ENCODE results near the gene SPSB4.

Gene SPSB4

GRCh38 chr3:141083836-141084649 lies 32.9 kb downstream of the SPSB4 start:
- H3K4me3 ChIP-seq (ENCODE audit: low read length in 2 of 2) = no peak overlapping the region
- H3K36me3 ChIP-seq (ENCODE audit: control insufficient read depth in 2 of 2, insufficient read depth in 2 of 2, low read length in 2 of 2) = no peaks in the 10 kb centered on the region
- no peaks in the 10 kb centered on the region for H3K27me3 ChIP-seq (ENCODE audit: control insufficient read depth in 2 of 2, insufficient read depth in 2 of 2, low read length in 2 of 2)
- H3K4me1 ChIP-seq (ENCODE audit: control insufficient read depth in 2 of 2, insufficient read depth in 2 of 2, low read length in 2 of 2) = no peaks in the 10 kb centered on the region
- H3K9me3 ChIP-seq (ENCODE audit: control insufficient read depth in 2 of 2, low read length in 2 of 2) = no peaks in the 10 kb centered on the region
- H3K9ac ChIP-seq (ENCODE audit: low read depth in 1 of 2, low read length in 2 of 2) = no peak overlapping the region
- H3K27ac ChIP-seq (ENCODE audit: low read depth in 2 of 2, low read length in 2 of 2) = no peak overlapping the region

- H3K36me3 ChIP-seq (ENCODE audit: control insufficient read depth in 2 of 2, insufficient read depth in 2 of 2, low read length in 2 of 2) = no peaks in the 10 kb centered on the region
- H3K9ac ChIP-seq (ENCODE audit: low read depth in 1 of 2, low read length in 2 of 2) = no peak overlapping the region
- no peak overlapping the region for H3K4me3 ChIP-seq (ENCODE audit: low read length in 2 of 2)
- no peaks in the 10 kb centered on the region for H3K4me1 ChIP-seq (ENCODE audit: control insufficient read depth in 2 of 2, insufficient read depth in 2 of 2, low read length in 2 of 2)
- no peak overlapping the region for H3K27ac ChIP-seq (ENCODE audit: low read depth in 2 of 2, low read length in 2 of 2)
- H3K27me3 ChIP-seq (ENCODE audit: control insufficient read depth in 2 of 2, insufficient read depth in 2 of 2, low read length in 2 of 2) = no peaks in the 10 kb centered on the region
- no peaks in the 10 kb centered on the region for H3K9me3 ChIP-seq (ENCODE audit: control insufficient read depth in 2 of 2, low read length in 2 of 2)
These were observed 34.4 kb downstream of the SPSB4 start for GRCh38 chr3:141085343-141086070.

DNA sequence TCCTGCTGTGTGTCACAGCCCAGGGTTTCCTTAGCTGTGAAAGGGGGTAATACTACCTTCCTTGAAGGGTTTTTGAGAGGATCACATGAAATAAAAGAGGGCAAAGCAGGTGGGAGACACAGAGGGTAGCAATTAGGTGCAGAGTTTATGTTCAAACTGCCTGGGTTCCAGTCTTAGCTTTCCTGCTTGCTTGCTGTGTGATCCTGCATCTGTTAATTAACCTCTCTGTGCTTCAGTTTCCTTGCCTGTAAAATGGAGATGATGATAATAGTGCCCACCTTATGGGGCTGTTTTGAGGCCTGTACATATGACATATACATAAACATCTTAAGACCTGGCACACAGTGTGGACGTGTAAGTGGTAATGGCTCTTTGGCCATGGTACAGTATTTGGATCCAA lies 35.0 kb downstream of the SPSB4 start:
- H3K9ac ChIP-seq (ENCODE audit: low read depth in 1 of 2, low read length in 2 of 2) = no peak overlapping the region
- H3K4me1 ChIP-seq (ENCODE audit: control insufficient read depth in 2 of 2, insufficient read depth in 2 of 2, low read length in 2 of 2) = no peaks in the 10 kb centered on the region
- H3K4me3 ChIP-seq (ENCODE audit: low read length in 2 of 2) = no peak overlapping the region
- no peaks in the 10 kb centered on the region for H3K36me3 ChIP-seq (ENCODE audit: control insufficient read depth in 2 of 2, insufficient read depth in 2 of 2, low read length in 2 of 2)
- no peaks in the 10 kb centered on the region for H3K27me3 ChIP-seq (ENCODE audit: control insufficient read depth in 2 of 2, insufficient read depth in 2 of 2, low read length in 2 of 2)
- H3K9me3 ChIP-seq (ENCODE audit: control insufficient read depth in 2 of 2, low read length in 2 of 2) = no peaks in the 10 kb centered on the region
- H3K27ac ChIP-seq (ENCODE audit: low read depth in 2 of 2, low read length in 2 of 2) = no peak overlapping the region

- H3K4me3 ChIP-seq (ENCODE audit: low read length in 2 of 2) = no peak overlapping the region
- H3K9me3 ChIP-seq (ENCODE audit: control insufficient read depth in 2 of 2, low read length in 2 of 2) = no peaks in the 10 kb centered on the region
- no peaks in the 10 kb centered on the region for H3K36me3 ChIP-seq (ENCODE audit: control insufficient read depth in 2 of 2, insufficient read depth in 2 of 2, low read length in 2 of 2)
- H3K27me3 ChIP-seq (ENCODE audit: control insufficient read depth in 2 of 2, insufficient read depth in 2 of 2, low read length in 2 of 2) = no peaks in the 10 kb centered on the region
- no peaks in the 10 kb centered on the region for H3K4me1 ChIP-seq (ENCODE audit: control insufficient read depth in 2 of 2, insufficient read depth in 2 of 2, low read length in 2 of 2)
- H3K27ac ChIP-seq (ENCODE audit: low read depth in 2 of 2, low read length in 2 of 2) = no peak overlapping the region
- H3K9ac ChIP-seq (ENCODE audit: low read depth in 1 of 2, low read length in 2 of 2) = no peak overlapping the region
These were observed 36.1 kb downstream of the SPSB4 start for GRCh38 chr3:141087076-141087777.

GRCh38 chr3:141087778-141088130 lies 36.6 kb downstream of the SPSB4 start:
- Histone ChIP-seq H3K36me3 (ENCODE audit: control insufficient read depth in 2 of 2, insufficient read depth in 2 of 2, low read length in 2 of 2) (no peaks in the 10 kb centered on the region), H3K27me3 (ENCODE audit: control insufficient read depth in 2 of 2, insufficient read depth in 2 of 2, low read length in 2 of 2) (no peaks in the 10 kb centered on the region), H3K4me1 (ENCODE audit: control insufficient read depth in 2 of 2, insufficient read depth in 2 of 2, low read length in 2 of 2) (no peaks in the 10 kb centered on the region), H3K4me3 (ENCODE audit: low read length in 2 of 2) (no peak overlapping the region), H3K27ac (ENCODE audit: low read depth in 2 of 2, low read length in 2 of 2) (no peak overlapping the region), H3K9me3 (ENCODE audit: control insufficient read depth in 2 of 2, low read length in 2 of 2) (no peaks in the 10 kb centered on the region), H3K9ac (ENCODE audit: low read depth in 1 of 2, low read length in 2 of 2) (no peak overlapping the region)

GRCh38 chr3:141089339-141090152 lies 38.4 kb downstream of the SPSB4 start:
- Histone ChIP-seq H3K4me1 (ENCODE audit: control insufficient read depth in 2 of 2, insufficient read depth in 2 of 2, low read length in 2 of 2) (no peaks in the 10 kb centered on the region), H3K9ac (ENCODE audit: low read depth in 1 of 2, low read length in 2 of 2) (no peak overlapping the region), H3K4me3 (ENCODE audit: low read length in 2 of 2) (no peak overlapping the region), H3K9me3 (ENCODE audit: control insufficient read depth in 2 of 2, low read length in 2 of 2) (no peaks in the 10 kb centered on the region), H3K27ac (ENCODE audit: low read depth in 2 of 2, low read length in 2 of 2) (no peak overlapping the region), H3K36me3 (ENCODE audit: control insufficient read depth in 2 of 2, insufficient read depth in 2 of 2, low read length in 2 of 2) (no peaks in the 10 kb centered on the region), H3K27me3 (ENCODE audit: control insufficient read depth in 2 of 2, insufficient read depth in 2 of 2, low read length in 2 of 2) (peaks cover 0 to 2% of the 10 kb centered on the region in 2 donors)

DNA sequence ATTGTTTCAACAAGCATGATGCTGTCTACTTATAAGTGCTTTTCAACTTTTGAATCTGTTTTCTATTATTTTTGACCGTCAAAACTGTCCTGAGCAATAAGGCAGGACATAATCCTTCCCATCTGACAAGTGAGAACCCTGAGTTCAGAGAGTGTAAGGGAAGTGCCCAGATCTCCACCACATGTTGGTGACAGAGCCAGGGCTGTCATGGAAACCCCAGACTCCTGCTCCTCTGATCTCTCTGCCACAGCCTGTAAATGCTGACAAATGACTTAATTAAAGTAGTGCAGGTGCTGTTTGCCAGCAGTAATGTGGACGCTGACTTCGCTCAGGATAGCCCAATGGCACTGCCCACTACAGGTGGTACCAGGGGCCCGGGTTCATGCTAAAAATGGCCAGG lies 40.3 kb downstream of the SPSB4 start:
- Histone ChIP-seq H3K27me3 (ENCODE audit: control insufficient read depth in 2 of 2, insufficient read depth in 2 of 2, low read length in 2 of 2) (peaks cover 0 to 2% of the 10 kb centered on the region in 2 donors), H3K4me3 (ENCODE audit: low read length in 2 of 2) (no peak overlapping the region), H3K36me3 (ENCODE audit: control insufficient read depth in 2 of 2, insufficient read depth in 2 of 2, low read length in 2 of 2) (no peaks in the 10 kb centered on the region), H3K27ac (ENCODE audit: low read depth in 2 of 2, low read length in 2 of 2) (no peak overlapping the region), H3K9me3 (ENCODE audit: control insufficient read depth in 2 of 2, low read length in 2 of 2) (no peaks in the 10 kb centered on the region), H3K4me1 (ENCODE audit: control insufficient read depth in 2 of 2, insufficient read depth in 2 of 2, low read length in 2 of 2) (peaks cover 3 to 6% of the 10 kb centered on the region in 2 donors), H3K9ac (ENCODE audit: low read depth in 1 of 2, low read length in 2 of 2) (no peak overlapping the region)

DNA sequence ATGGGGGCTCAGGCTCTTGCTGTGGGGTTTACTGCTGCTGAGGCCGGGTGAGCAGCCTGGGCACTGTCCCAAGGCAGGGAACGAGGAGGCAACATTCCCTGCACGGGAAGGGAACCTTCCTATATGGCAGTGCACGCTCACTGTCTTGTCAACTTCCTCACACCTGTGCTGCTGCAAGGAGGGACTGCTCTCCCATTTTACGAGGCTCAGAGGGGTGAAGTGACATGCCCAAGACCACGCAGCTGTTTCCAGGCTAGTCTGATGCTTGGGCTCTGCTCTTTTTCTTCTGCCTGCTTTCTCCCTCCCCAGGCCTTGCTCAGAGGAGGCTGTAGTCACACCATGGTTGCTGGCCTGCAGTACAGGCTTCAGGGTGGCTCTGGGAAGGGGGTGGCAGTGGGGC lies 41.5 kb downstream of the SPSB4 start:
- Histone ChIP-seq H3K9ac (ENCODE audit: low read depth in 1 of 2, low read length in 2 of 2) (no peak overlapping the region), H3K4me1 (ENCODE audit: control insufficient read depth in 2 of 2, insufficient read depth in 2 of 2, low read length in 2 of 2) (peaks cover 3 to 6% of the 10 kb centered on the region in 2 donors), H3K27ac (ENCODE audit: low read depth in 2 of 2, low read length in 2 of 2) (no peak overlapping the region)

GRCh38 chr3:141093397-141093796 lies 42.2 kb downstream of the SPSB4 start:
- Histone ChIP-seq H3K4me1 (ENCODE audit: control insufficient read depth in 2 of 2, insufficient read depth in 2 of 2, low read length in 2 of 2) (peaks cover 3 to 6% of the 10 kb centered on the region in 2 donors), H3K27me3 (ENCODE audit: control insufficient read depth in 2 of 2, insufficient read depth in 2 of 2, low read length in 2 of 2) (peaks cover 0 to 2% of the 10 kb centered on the region in 2 donors), H3K9ac (ENCODE audit: low read depth in 1 of 2, low read length in 2 of 2) (no peak overlapping the region), H3K4me3 (ENCODE audit: low read length in 2 of 2) (no peak overlapping the region), H3K36me3 (ENCODE audit: control insufficient read depth in 2 of 2, insufficient read depth in 2 of 2, low read length in 2 of 2) (no peaks in the 10 kb centered on the region), H3K27ac (ENCODE audit: low read depth in 2 of 2, low read length in 2 of 2) (no peak overlapping the region), H3K9me3 (ENCODE audit: control insufficient read depth in 2 of 2, low read length in 2 of 2) (no peaks in the 10 kb centered on the region)

More for the DNA sequence above, 41.5 kb downstream of the SPSB4 start:
- Histone ChIP-seq H3K9me3 (ENCODE audit: control insufficient read depth in 2 of 2, low read length in 2 of 2) (no peaks in the 10 kb centered on the region), H3K36me3 (ENCODE audit: control insufficient read depth in 2 of 2, insufficient read depth in 2 of 2, low read length in 2 of 2) (no peaks in the 10 kb centered on the region), H3K4me3 (ENCODE audit: low read length in 2 of 2) (no peak overlapping the region), H3K27me3 (ENCODE audit: control insufficient read depth in 2 of 2, insufficient read depth in 2 of 2, low read length in 2 of 2) (peaks cover 0 to 2% of the 10 kb centered on the region in 2 donors)

All from mucosa of rectum (tissue), 2 donors.